Stimulated activated CD8-positive, alpha-beta memory T cell treated with anti-CD3 and anti-CD28 coated beads, Interleukin-15, amount 100 ng/mL, for 1 hour (primary cell): Measurements from ENCODE around the gene RRP1.

ENCODE experiments used
- DNase-seq: peaks from one replicate; pipeline ENCODE4 v3.0.0-alpha.2; 2020; ENCODE audit warnings: low read depth

The RRP1 gene, protein sequence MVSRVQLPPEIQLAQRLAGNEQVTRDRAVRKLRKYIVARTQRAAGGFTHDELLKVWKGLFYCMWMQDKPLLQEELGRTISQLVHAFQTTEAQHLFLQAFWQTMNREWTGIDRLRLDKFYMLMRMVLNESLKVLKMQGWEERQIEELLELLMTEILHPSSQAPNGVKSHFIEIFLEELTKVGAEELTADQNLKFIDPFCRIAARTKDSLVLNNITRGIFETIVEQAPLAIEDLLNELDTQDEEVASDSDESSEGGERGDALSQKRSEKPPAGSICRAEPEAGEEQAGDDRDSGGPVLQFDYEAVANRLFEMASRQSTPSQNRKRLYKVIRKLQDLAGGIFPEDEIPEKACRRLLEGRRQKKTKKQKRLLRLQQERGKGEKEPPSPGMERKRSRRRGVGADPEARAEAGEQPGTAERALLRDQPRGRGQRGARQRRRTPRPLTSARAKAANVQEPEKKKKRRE

DNA sequence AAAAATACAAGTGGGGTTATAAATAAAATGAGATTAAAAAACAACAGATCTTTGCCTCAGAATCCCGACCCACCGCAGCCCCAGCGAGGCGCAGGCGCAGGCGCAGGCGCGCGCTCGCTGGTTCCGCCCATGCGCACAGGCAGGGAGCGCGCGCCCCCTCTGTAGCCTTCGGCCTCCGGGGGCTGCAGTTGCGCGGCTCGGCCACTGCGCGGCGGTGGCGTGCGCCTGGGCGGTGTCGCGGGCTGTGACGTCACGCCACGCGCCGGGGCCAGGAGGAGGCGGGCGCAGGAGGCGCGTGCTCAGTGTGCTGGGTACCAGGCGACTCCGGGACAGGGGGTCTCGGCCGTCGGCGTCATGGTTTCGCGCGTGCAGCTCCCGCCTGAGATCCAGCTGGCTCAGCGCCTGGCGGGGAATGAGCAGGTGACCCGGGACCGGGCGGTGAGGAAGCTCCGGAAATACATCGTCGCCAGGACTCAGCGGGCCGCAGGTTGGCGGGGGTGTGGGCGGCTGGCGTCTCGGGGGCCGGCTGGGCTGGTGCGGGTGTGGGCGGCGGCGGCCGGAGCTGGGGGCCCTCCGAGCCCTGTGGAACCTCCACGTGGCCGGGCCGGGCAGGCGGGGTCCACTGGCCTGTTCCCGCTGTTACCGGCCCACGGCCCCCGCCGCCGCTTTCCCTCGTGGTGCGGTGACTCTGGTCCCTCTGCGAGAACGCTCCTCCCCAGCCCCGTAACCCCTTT, at the start of gene RRP1:
Gene RRP1, plus strand, starts transcription at position 302 of the 734 bp plus-strand sequence. Its CDS starts 53 bp downstream, at position 355.
- peak; percentile 84 for DNase-seq

DNA sequence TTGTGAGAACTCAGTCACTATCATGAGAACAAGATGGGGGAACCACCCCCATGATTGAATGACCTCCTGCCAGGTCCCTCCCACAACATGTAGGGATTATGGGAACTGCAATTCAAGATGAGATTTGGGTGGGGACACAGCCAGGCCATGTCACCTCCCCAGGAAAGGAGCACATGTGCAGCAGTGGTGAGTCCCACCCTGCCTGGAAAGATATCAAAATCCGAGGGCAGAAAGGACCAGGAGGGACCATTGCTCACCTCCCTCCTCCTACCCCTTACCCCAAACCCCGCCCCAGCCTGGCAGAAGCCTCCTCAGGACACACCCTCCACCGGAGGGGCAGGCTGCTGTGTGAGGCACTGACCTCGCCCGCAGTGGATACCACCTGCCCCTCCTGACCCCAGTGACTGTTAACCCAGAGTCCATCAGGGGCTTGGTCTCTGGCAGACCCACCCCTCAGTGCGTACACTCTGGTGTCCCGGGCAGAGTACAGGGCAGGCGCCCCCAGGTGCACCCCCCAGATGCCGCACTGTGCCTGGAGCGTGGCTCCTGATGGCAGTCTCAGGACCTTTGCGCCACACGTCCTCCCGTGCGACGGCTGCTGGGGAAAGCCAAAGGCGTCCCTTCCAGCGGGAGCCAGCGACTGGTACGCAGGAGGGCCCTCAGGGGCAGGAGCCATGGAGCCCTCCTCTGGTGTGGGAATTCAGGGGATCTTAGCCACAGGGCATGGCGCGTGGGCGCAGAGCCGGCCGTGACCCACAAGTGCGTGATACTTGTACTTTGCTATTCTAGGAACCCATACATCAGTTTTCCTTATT, 49.5 kb upstream of the RRP1 start:
- no peak for DNase-seq

DNA sequence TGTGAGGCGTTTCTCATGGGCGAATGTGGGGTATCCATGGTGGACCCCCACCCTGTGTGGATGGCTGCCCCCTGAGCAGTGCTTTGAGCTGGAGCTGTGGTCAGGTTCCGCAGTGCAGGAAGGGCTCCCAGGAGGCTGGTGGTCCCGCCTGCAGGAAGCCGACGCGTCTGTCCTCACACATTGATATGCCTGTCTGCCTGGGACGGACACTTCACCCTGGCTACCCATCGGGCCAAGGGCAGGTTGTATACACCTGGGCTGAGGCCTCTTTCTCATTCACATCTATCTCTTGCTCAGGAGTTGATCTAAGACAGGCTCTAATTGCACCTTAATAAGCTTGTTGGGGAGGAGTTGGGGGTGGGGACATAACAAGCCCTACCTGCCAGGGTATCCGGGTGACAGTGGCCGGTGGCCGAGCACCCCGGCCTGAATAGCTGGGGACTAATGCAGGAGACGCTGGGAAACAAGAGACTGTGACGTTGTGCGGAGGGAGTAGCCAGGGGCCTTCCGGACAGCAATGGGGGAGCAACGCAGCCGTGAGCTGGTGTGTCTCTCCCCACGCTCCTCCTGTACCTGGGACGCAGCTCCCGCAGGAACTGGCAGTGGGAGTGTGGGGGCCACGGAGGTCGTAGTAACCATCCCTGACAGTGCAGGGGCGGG, 48.8 kb upstream of the RRP1 start:
- no peak for DNase-seq

DNA sequence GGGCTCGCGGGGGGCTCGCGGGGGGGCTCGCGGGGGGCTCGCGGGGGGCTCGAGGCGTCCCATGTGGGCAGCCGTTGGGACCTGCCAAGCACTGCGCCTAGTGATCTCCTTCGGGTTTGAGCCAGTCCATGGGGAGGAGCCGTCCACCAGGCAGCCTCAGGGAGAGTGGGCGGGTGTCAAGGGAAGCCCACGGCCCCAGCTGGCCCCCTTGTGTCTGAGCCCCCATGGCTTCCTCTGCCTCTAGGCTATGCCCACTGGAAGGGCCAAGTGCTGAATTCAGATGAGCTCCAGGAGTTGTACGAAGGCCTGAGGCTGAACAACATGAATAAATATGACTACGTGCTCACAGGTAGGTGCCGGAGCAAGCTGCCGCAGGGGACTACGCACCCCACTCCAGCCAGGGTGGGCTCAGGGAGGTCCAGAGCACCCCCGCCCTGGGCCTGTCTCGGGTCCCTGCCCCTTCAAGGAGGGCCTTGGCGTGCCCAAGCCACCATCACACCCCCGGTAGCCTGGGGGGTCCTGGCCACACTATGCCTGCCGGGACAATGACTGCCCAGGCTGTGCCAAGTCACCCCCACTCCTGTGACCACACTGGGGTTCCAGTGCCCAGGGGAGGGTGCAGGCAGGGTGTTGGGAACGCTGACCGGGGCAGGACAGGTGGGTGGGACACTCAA, 47.8 kb upstream of the RRP1 start:
- no peak for DNase-seq

DNA sequence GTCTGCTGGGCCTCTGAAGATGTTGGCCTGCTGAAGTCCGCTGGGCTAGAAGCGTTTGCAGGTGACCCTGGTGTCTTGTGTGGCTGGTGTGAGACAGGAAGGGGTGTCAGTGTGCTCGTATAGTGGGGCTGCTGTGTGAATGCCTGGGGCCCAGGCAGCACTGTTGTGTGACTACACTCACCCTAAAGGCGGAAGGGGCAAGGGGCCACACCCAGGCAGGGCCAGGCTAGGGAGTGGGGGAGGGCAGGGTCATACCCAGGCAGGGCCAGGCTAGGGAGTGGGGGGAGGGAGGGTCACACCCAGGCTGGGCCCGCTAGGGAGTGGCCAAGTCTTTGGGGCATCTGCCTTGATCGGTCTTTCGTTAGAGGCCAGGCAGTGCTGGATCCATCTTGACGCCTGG, 45.4 kb upstream of the RRP1 start:
- DNase-seq = no peak

DNA sequence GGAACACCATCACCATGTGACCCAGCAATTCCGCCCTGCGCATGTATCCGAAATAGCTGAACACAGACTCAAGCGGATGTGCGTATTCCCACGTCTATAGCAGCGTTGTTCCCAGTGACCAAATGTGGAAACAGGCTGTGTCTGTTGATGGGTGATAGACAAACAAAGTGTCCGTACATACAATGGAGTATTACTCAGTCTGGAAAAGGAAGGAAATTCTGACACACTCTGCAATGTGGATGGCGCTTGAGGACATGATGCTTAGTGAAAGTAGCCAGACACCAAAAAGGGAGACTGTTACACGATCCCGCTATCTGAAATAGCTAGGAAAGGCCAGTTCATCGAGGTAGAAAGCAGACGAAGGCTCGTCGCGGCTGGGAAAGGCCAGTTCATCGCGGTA, 44.7 kb upstream of the RRP1 start:
- no peak for DNase-seq

DNA sequence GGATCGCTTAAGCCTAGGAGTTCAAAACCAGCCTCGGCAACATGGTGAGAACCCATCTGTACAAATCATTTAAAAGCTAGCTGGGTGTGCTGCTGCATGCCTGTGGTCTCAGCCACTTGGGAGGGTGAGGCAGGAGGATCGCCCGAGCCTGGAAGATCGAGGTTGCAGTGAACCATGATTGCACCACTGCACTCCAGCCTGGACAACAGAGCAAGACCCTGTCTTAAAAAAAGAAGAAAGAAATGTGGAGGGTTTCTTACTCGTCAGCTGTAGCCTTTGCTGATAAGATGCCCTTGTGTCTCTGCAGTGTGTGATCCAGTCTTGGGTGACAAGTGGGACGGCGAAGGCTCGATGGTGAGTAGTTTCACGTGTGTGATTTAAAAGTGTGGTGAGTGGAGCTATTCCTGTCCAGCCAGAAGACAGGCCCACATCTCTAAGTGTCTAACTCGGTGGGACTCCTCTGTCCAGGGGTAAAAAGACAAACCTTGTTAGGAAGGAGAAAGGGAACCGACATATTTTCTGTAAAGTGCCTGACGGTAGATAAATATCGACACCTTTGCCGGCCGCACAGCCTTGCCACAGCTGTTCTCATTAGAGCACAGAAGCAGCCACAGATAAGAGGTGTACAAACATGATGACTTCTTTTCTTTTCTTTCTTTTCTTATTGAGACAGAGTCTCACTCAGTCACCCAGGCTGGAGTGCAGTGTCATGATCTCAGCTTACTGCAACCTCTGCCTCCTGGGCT, 43.4 kb upstream of the RRP1 start:
- no peak for DNase-seq

DNA sequence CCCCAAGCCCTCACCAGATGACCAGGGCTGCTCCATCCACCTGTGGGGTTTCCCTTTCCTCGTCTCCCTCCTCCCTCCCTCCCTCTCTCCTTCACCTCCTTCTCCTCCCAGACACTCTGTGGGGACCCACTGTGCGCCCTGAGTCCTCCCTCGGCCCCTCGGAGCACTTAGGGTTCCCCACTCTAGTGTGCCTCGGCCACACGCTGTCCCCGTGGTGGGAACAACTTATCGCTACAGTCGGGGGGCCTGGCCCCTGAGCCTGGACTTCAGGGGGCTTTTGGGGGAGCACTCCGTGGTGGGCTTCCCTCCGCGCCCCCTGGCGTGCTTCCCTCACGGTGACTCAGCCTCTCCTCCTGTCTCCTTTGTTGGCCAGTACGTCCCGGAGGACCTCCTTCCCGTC, 40.8 kb upstream of the RRP1 start:
- DNase-seq = no peak

DNA sequence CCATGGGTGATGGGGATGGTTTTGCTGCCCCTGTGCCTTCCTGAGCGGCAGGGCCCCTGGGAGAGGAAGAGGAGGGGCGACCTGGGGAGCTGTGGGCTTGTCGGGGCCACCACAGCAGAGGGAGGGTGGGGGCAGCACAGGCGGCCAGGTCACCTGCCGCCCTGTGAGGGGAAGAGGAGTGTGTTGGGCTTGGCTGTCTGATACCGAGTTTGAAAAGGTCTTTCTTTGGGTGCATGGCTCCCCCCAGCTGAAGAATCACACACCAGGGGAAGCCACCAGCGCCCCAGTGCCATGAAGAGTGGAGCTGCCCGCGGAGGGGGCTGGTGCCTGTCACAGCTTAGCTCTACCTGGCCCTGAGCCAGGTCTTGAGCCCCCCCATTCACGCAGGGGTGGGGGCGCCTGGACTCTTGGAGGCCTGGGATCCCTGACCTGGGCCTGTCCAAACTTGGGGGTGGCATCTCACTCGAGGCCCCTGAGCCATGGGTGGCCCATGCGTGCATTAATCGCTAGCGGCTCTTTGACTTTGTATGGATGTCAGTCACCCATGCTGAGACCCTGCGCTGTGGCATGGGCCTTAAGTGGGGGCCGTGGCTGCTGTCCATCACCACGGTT, 39.6 kb upstream of the RRP1 start:
- no peak for DNase-seq

DNA sequence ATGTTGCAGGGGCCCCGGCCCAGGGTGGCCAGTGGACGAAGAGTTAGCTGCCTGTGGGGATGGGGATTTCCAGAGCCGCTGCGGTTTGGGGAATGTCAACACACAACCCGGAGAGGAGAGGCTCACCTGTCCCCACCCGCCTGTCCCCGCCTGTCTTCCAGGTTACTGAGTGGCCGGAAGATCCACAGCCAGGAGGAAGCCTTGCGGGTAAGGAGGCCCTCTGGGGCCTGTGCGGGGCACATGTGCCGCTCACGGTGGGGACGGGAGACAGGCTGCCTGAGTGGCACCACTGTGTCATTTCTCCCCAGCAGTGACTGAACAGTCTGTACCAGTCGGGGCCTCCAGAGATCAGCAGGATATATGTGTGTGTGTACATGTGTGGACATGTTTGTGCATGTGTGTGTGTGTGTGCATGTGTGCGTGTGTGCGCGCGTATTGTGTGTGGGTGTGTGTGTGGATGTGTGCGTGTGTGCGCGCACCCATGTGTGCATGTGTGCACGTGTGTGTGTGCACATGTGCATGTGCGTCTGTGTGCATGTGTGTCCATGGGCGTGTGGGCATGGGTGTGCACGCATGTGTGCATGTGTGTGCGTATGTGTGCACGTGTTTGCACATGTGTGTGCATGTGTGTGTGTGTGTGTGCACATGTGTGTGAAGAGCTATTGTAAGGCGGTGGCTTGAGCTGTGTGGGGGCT, 38.9 kb upstream of the RRP1 start:
- no peak for DNase-seq

DNA sequence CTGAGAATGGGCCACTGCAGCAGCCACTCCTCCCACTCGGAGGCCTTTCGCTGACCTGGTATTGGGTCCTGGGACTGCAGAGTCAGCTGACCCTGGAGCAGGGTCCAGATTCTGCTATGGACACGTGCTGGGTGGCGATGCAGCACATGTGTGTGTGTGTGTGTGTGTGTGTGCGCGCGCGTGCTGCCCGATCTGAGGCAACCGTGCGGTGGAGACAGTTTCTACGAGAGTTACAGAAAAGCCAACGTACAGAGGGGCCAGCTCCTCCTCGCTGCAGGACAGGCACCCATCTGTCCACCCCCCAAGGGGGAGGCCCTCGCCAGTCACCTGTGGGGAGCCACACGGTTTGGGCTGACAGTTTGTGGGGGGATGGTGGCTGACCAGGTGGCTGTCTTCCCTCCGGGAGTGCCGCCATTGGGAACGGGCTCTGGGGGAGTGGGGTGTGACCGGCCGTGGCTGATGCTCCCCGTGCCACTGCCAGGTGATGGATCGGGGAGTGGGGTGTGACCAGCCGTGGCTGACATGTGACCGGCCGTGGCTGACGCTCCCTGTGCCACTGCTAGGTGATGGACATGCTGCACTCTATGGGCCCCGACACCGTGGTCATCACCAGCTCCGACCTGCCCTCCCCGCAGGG, 37.3 kb upstream of the RRP1 start:
- no peak for DNase-seq

DNA sequence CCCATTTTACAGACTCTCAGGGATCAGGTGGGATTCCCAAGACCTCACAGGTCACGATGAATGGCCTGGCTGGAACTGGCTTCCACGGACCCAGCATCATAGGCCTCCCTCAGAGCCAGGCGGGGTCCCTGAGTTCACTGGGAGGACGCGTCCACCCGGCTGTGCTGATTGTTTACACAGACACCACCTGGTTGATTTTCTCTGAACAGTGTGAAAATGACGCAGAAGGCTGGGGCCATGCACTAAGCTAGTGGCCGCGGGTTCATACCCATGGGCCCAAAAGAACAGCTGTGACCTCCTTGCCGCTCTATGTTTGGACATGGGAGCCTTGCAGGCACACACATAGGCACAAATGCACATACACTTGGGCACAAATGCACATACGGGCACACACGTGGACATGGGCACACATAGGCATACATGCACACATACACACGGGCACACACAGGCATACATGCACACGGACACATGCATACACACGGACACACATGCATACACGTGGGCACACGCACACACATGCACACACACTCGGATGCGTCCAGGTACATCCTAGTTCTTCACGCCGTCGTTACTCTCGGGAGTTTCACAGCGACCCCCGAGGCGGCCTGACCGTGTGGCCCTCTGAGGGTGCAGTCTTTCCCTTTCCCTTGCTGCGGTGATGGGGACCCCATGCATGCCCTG, 36.5 kb upstream of the RRP1 start:
- no peak for DNase-seq

DNA sequence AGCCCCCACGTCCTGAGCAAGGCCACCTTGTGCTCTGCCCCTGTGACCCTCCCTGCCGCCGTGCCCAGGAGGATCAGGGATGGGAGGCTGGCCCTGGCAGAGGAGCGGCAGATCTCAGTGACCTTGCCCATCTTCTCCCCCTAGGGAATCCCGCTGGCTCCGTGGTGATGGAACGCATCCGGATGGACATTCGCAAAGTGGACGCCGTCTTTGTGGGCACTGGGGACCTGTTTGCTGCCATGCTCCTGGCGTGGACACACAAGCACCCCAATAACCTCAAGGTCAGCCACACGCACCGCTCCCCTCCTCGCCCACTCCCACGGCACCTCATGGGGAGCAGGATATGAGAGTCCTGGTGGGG, 36.0 kb upstream of the RRP1 start:
- no peak for DNase-seq

DNA sequence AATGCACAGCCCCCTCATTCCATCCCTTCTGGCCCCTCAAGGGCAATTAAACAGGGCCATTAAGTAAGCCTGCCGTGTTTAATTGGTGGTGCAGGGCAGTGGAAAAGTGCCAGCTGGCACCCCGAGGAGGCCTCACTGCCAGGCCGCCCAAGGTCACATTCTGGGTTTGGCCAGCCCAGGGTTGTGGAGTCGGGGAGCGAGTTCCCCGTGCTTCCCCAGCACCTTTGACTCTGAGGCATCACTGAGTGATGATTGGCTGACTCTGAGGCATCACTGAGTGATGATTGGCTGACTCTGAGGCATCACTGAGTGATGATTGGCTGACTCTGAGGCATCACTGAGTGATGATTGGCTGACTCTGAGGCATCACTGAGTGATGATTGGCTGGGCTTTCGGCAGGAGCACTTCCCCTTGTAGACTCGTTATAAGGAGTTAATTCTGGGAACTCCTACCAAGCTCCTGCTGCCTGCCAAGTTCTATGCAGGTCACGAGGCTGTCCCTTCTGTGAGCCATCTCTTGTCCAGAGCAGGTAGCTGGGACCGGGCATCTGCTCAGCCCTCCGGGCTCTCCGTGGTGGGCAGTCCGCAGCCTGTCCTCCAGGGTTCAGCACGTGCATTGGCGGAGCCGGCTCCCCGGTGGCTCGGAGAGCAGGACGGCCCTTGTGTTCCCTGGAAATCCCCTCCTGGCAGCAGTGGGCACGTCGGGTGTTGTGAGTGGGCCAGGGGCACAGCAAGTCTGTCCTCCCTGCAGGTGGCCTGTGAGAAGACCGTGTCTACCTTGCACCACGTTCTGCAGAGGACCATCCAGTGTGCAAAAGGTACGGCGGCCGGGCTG, 34.2 kb upstream of the RRP1 start:
- DNase-seq = no peak

DNA sequence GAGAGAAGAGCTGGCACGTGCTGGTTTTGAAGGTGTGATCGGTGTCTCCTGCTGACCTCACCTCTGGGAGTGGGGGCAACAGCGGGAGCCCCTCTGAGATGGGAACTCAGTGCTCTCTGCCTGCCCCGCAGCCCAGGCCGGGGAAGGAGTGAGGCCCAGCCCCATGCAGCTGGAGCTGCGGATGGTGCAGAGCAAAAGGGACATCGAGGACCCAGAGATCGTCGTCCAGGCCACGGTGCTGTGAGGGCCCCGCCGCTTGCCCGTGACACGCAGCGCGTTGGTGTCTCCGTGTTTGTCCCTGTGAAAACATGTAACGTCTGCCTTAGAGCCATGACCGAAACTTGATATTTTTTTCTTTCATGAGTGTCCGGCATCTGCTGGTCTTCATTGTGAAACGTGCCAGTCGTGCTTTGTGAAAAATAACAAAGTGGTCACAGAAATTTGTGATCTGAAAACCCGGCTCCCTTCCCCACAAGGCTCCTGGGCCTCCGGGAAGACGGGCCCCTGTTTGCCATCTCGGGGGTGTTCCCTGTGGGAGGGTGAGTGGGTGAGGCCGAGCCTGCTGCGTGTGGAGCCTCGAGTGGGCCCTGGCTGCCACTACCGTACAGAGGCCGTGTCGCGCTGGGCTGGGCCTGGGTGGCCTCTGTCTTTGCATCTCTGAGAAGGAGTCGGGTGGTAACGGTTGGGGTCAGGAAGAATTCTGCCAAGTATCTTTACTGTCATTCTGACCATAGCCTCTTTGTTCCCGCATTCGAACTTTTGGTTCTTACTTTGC, 33.4 kb upstream of the RRP1 start:
- DNase-seq = no peak

DNA sequence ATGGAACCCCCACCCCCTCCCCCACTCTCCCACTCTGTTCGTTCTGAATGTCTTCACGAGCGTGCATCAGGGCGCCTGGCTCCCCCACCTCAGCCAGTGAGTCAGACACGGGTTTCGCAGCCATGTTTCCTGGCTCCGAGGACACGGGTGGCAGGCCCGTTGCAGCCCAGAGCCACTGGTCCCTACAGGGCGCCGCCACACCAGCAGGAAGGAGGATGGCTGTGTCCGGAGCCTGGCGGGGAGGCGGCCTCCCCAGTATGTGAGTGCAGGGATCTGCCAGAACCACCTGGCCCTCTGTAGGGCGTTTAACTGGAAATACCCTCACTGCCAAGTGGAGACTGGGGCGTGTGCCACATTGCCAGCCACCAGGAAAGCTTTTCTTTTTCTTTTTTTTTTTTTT, 31.8 kb upstream of the RRP1 start:
- DNase-seq = no peak

DNA sequence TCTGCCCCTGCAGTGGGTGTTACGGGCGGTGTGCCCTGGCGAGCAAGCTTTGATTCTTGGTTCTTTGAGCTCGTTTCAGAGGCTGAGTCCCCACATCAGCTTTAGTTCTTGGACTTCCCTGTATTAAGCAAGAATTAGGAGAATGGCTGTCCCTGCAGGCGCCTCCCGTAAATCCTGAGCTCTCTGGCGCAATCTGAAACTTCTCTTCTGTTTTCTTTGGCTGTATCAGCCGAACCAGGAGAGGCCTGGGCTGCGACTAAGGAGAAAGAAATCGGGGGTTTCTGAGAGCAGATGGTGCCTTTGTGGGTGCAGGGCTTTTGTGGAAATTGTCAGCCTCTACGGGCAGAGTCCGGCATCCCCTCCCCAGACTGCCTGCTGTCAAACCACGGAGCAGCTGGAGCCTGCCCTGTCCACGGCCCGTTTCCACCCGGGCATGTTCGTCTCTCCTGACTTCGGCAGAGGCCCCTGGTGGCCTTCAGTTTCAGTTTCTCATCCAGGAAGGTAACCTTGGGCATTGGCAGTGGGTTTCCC, 31.2 kb upstream of the RRP1 start:
- DNase-seq = no peak
